Body of pancreas (tissue), 4 donors: Measurements from ENCODE around the gene RELL2.

Experiments used
- CTCF ChIP-seq, 7 experiments: fragments of 450-650 bp in 4 of 7; fragments of 200-600 bp in 3 of 7; sonication (generic) in 3 of 7; IDR thresholded peaks; one replicate each; pipeline ENCODE4 v1.5.1; 2016 to 2019; ENCODE audit warnings: antibody characterized with exemption in 7 of 7
- POLR2A ChIP-seq, 3 donors: fragments of 450-650 bp; IDR thresholded peaks; one replicate each; pipeline ENCODE4 v1.6.1; 2016; ENCODE audit warnings: antibody characterized with exemption in 3 of 3, mild to moderate bottlenecking in 2 of 3

GRCh38 chr5:141623186-141623585 is 13.6 kb upstream of the RELL2 start:
- no peak for TF ChIP-seq CTCF (IDR thresholded peaks at IDR 0.05)
- no peak for TF ChIP-seq POLR2A (IDR thresholded peaks at IDR 0.05)
